NCI-H2029 (cell line): ENCODE measurements around the gene ZNF516.

Source experiments
- DNase-seq: peaks from one replicate; lab custom pipeline; 2025; lab: John Stamatoyannopoulos, UW

Gene ZNF516

GRCh38 chr18:76507830-76508385 lies 12.9 kb upstream of the ZNF516 start:
- DNase-seq, result no peak

GRCh38 chr18:76506974-76507764 lies 12.1 kb upstream of the ZNF516 start:
- no peak for DNase-seq

GRCh38 chr18:76506395-76506794 lies 11.4 kb upstream of the ZNF516 start:
- DNase-seq, result no peak

GRCh38 chr18:76505614-76506013 lies 10.6 kb upstream of the ZNF516 start:
- no peak for DNase-seq

- no peak for DNase-seq
Observed at GRCh38 chr18:76504749-76505148, 9.7 kb upstream of the ZNF516 start.

GRCh38 chr18:76503649-76504386 lies 8.8 kb upstream of the ZNF516 start:
- DNase-seq, result no peak

GRCh38 chr18:76502551-76502950 lies 7.5 kb upstream of the ZNF516 start:
- DNase-seq, result no peak

GRCh38 chr18:76499637-76500340 lies 4.7 kb upstream of the ZNF516 start:
- DNase-seq, result no peak

- no peak for DNase-seq
Observed at GRCh38 chr18:76499021-76499420, 4.0 kb upstream of the ZNF516 start.

GRCh38 chr18:76498064-76498463 lies 3.0 kb upstream of the ZNF516 start:
- DNase-seq, result no peak

GRCh38 chr18:76497021-76497420 lies 2.0 kb upstream of the ZNF516 start:
- no peak for DNase-seq

- peak; percentile 20 for DNase-seq
Observed at GRCh38 chr18:76496194-76496890, 1.3 kb upstream of the ZNF516 start.

- DNase-seq, result no peak
Observed at GRCh38 chr18:76495435-76496193, 572 bp upstream of the ZNF516 start.

- no peak for DNase-seq
Observed at GRCh38 chr18:76494231-76495005, 624 bp downstream of the ZNF516 start.

GRCh38 chr18:76493213-76494161 lies 1.6 kb downstream of the ZNF516 start:
- no peak for DNase-seq

GRCh38 chr18:76492669-76493212 lies 2.3 kb downstream of the ZNF516 start:
- peak; percentile 75 for DNase-seq

- DNase-seq, result no peak
Observed at GRCh38 chr18:76491776-76492668, 3.0 kb downstream of the ZNF516 start.

- DNase-seq, result no peak
Observed at GRCh38 chr18:76491473-76491775, 3.6 kb downstream of the ZNF516 start.
